Measurements from ENCODE around the gene OSBPL7.
A peak's percentile ranks its signal among the peaks of the same experiment; 100 is the strongest.

GRCh38 chr17:47831003-47831933, 9.7 kb upstream of the OSBPL7 start, which contains the start of the genes LRRC46 and MRPL10:
- peak; percentile 44 for TF ChIP-seq CTCF (IDR thresholded peaks at IDR 0.05)
- TF ChIP-seq EZH2phosphoT487 (IDR thresholded peaks at IDR 0.05), result no peak

Measured in neural progenitor cell (in vitro differentiated cells).